ENCODE results near the gene COA8.
A peak's percentile ranks its signal among the peaks of the same experiment; 100 is the strongest.
"Not testable (repeated sequence)": the region's sequence is repeated elsewhere in the genome, so short reads cannot be mapped to it uniquely, and the experiment has no call there.

Gene COA8

GRCh38 chr14:103562429-103563225 is at the start of gene COA8, which contains the start of gene BAG5:
Gene COA8, plus strand, starts transcription at chr14:103562960. Its CDS starts 42 bp downstream, at chr14:103563002.
Gene BAG5, minus strand, starts transcription at chr14:103562657. Its CDS starts 1,493 bp downstream, at chr14:103561164.
- peak; percentile 99 for DNase-seq (ENCODE audit: low spot score)

- DNase-seq (ENCODE audit: low spot score) = no peak
Measured at GRCh38 chr14:103514596-103515421, 48.0 kb upstream of the COA8 start.

GRCh38 chr14:103516426-103517173 is 46.2 kb upstream of the COA8 start:
- DNase-seq (ENCODE audit: low spot score) = no peak

- no peak for DNase-seq (ENCODE audit: low spot score)
Measured at GRCh38 chr14:103517174-103517566, 45.6 kb upstream of the COA8 start.

- peak; percentile 60 for DNase-seq (ENCODE audit: low spot score)
Measured at GRCh38 chr14:103517721-103518421, 44.9 kb upstream of the COA8 start.

GRCh38 chr14:103518422-103519042 is 44.2 kb upstream of the COA8 start:
- peak; percentile 91 for DNase-seq (ENCODE audit: low spot score)

GRCh38 chr14:103519043-103519836 is 43.5 kb upstream of the COA8 start:
- DNase-seq (ENCODE audit: low spot score) = no peak

- DNase-seq (ENCODE audit: low spot score) = peak; percentile 30
Measured at GRCh38 chr14:103519837-103520212, 42.9 kb upstream of the COA8 start.

GRCh38 chr14:103520269-103520656 is 42.5 kb upstream of the COA8 start:
- DNase-seq (ENCODE audit: low spot score) = no peak

GRCh38 chr14:103520657-103521437 is 41.9 kb upstream of the COA8 start:
- peak; percentile 83 for DNase-seq (ENCODE audit: low spot score)

GRCh38 chr14:103521438-103521950 is 41.3 kb upstream of the COA8 start:
- peak; percentile 52 for DNase-seq (ENCODE audit: low spot score)

GRCh38 chr14:103521951-103522563 is 40.7 kb upstream of the COA8 start:
- DNase-seq (ENCODE audit: low spot score) = peak; percentile 60

GRCh38 chr14:103522649-103523574 is 39.8 kb upstream of the COA8 start, which contains the start of gene CKB:
Gene CKB, minus strand, starts transcription at chr14:103522830. Its CDS starts 337 bp downstream, at chr14:103522493.
- DNase-seq (ENCODE audit: low spot score) = peak; percentile 85

- DNase-seq (ENCODE audit: low spot score) = no peak
Measured at GRCh38 chr14:103523575-103523954, 39.2 kb upstream of the COA8 start.

GRCh38 chr14:103524002-103524935 is 38.5 kb upstream of the COA8 start:
- DNase-seq (ENCODE audit: low spot score) = no peak

GRCh38 chr14:103525430-103526246 is 37.1 kb upstream of the COA8 start:
- DNase-seq (ENCODE audit: low spot score) = not testable (repeated sequence)

Data from iPS-NIHi11 (cell line).